PC-3 (cell line): ENCODE measurements around the gene FAM114A1.

Source experiments
- EZH2phosphoT487 ChIP-seq: fragments of 300-600 bp; sonication (generic); IDR thresholded peaks from 2 replicates; pipeline ENCODE4 v1.6.1; 2018; ENCODE audit warnings: mild to moderate bottlenecking, antibody characterized with exemption, low read length, borderline replicate concordance
- TF ChIP-seq, protein P1 (sequence below): fragments of 300-600 bp; sonication (generic); conservative IDR thresholded peaks from 2 replicates; pipeline ENCODE4 v1.5.1; 2017; ENCODE audit warnings: antibody characterized with exemption, low read depth, mild to moderate bottlenecking, low read length

DNA sequence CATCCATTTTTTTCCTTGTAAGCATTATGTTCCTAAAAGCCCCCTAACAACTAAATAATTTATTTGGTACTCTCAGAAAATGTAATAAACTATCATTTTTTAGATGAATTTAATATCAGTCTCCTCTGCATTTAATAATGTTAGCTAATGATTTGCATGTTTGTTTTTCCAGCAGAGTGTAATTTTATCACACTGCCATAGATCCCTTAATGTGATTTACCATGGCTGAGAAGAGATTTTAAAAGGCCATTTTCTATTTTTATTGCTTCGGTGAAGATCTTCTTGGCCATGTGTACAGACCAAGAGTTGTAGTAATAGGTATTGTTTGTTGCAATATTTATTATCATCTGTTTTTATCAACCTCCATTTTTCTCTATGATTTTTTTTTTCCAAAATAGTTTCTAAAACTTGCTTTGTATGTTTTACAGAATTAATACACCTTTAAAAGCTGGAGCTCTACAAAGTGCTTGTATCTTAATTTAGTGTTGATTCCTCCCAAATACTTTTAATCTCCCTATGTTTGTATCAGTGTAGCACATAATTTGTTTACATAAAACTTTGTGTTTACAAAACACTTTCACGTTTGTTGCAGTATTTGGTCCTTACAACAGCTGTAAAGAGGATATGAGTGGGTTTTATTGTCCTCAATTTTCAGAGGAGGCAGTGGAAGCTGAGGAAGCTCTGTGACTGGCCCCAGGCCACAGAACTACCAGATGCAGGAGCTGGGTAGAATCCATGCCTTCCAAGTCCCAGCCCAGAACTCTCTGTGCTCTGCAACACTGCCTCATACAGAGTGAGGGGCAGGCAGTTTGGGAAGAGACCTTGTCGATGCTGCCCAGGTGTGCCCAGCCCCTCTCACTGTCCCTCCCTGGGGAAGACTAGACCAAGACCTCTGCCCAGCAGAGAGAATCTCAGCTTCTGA lies 58.1 kb downstream of the FAM114A1 start:
- TF ChIP-seq, protein P1, sequence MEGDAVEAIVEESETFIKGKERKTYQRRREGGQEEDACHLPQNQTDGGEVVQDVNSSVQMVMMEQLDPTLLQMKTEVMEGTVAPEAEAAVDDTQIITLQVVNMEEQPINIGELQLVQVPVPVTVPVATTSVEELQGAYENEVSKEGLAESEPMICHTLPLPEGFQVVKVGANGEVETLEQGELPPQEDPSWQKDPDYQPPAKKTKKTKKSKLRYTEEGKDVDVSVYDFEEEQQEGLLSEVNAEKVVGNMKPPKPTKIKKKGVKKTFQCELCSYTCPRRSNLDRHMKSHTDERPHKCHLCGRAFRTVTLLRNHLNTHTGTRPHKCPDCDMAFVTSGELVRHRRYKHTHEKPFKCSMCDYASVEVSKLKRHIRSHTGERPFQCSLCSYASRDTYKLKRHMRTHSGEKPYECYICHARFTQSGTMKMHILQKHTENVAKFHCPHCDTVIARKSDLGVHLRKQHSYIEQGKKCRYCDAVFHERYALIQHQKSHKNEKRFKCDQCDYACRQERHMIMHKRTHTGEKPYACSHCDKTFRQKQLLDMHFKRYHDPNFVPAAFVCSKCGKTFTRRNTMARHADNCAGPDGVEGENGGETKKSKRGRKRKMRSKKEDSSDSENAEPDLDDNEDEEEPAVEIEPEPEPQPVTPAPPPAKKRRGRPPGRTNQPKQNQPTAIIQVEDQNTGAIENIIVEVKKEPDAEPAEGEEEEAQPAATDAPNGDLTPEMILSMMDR = no peak
- no peak for TF ChIP-seq EZH2phosphoT487
